ENCODE data around the gene XPNPEP3. TPM values are rescaled to one million over a fixed set of nuclear protein-coding genes. Genes with fewer than 3 reads are reported as not detected.

XPNPEP3 gene
- total RNA-seq, 1 donor from 2014 or later: 22.5 TPM

GRCh38 chr22:40951795-40952605 lies 95.1 kb downstream of the XPNPEP3 start:
- peaks cover 19% of the 10 kb centered on the region for H3K36me3 Mint-ChIP-seq (ENCODE audit: unreplicated experiment)
- no peaks in the 10 kb centered on the region for H3K9me3 Mint-ChIP-seq (ENCODE audit: unreplicated experiment)
- H3K4me3 Mint-ChIP-seq (ENCODE audit: unreplicated experiment): peak overlapping the region; percentile 100
- peak overlapping the region; percentile 99 for H3K27ac Mint-ChIP-seq (ENCODE audit: unreplicated experiment)
- DNase-seq (ENCODE audit: extremely low spot score, unreplicated experiment): no peak
- no peaks in the 10 kb centered on the region for H3K27me3 Mint-ChIP-seq (ENCODE audit: unreplicated experiment)
- no peak for TF ChIP-seq CTCF (IDR thresholded peaks at IDR 0.05)
- peaks cover 24% of the 10 kb centered on the region for H3K4me1 Mint-ChIP-seq (ENCODE audit: unreplicated experiment)

GRCh38 chr22:40953471-40953870 lies 96.5 kb downstream of the XPNPEP3 start:
- Mint-ChIP-seq H3K4me1 (ENCODE audit: unreplicated experiment) (peaks cover 24% of the 10 kb centered on the region), H3K9me3 (ENCODE audit: unreplicated experiment) (no peaks in the 10 kb centered on the region), H3K4me3 (ENCODE audit: unreplicated experiment) (no peak overlapping the region), H3K27ac (ENCODE audit: unreplicated experiment) (no peak overlapping the region), H3K27me3 (ENCODE audit: unreplicated experiment) (no peaks in the 10 kb centered on the region), H3K36me3 (ENCODE audit: unreplicated experiment) (peaks cover 20% of the 10 kb centered on the region)
- TF ChIP-seq CTCF (IDR thresholded peaks at IDR 0.05): no peak
- DNase-seq (ENCODE audit: extremely low spot score, unreplicated experiment): no peak

- no peak for DNase-seq (ENCODE audit: extremely low spot score, unreplicated experiment)
- Mint-ChIP-seq H3K36me3 (ENCODE audit: unreplicated experiment) (peaks cover 20% of the 10 kb centered on the region), H3K4me3 (ENCODE audit: unreplicated experiment) (no peak overlapping the region), H3K9me3 (ENCODE audit: unreplicated experiment) (no peaks in the 10 kb centered on the region), H3K27me3 (ENCODE audit: unreplicated experiment) (no peaks in the 10 kb centered on the region), H3K4me1 (ENCODE audit: unreplicated experiment) (peaks cover 24% of the 10 kb centered on the region), H3K27ac (ENCODE audit: unreplicated experiment) (no peak overlapping the region)
- TF ChIP-seq CTCF (IDR thresholded peaks at IDR 0.05): no peak
Measured at GRCh38 chr22:40954113-40954512, 97.2 kb downstream of the XPNPEP3 start.

GRCh38 chr22:40955571-40955970 lies 98.6 kb downstream of the XPNPEP3 start:
- Mint-ChIP-seq H3K4me1 (ENCODE audit: unreplicated experiment) (peaks cover 22% of the 10 kb centered on the region), H3K9me3 (ENCODE audit: unreplicated experiment) (no peaks in the 10 kb centered on the region), H3K36me3 (ENCODE audit: unreplicated experiment) (peaks cover 25% of the 10 kb centered on the region), H3K4me3 (ENCODE audit: unreplicated experiment) (no peak overlapping the region), H3K27me3 (ENCODE audit: unreplicated experiment) (no peaks in the 10 kb centered on the region), H3K27ac (ENCODE audit: unreplicated experiment) (no peak overlapping the region)
- no peak for DNase-seq (ENCODE audit: extremely low spot score, unreplicated experiment)
- TF ChIP-seq CTCF (IDR thresholded peaks at IDR 0.05): no peak

GRCh38 chr22:40957601-40958000 lies 100.7 kb downstream of the XPNPEP3 start:
- TF ChIP-seq CTCF (IDR thresholded peaks at IDR 0.05): no peak
- H3K36me3 Mint-ChIP-seq (ENCODE audit: unreplicated experiment): peaks cover 27% of the 10 kb centered on the region
- DNase-seq (ENCODE audit: extremely low spot score, unreplicated experiment): no peak
- H3K4me1 Mint-ChIP-seq (ENCODE audit: unreplicated experiment): peaks cover 15% of the 10 kb centered on the region
- H3K27ac Mint-ChIP-seq (ENCODE audit: unreplicated experiment): no peak overlapping the region
- no peaks in the 10 kb centered on the region for H3K9me3 Mint-ChIP-seq (ENCODE audit: unreplicated experiment)
- H3K4me3 Mint-ChIP-seq (ENCODE audit: unreplicated experiment): no peak overlapping the region
- H3K27me3 Mint-ChIP-seq (ENCODE audit: unreplicated experiment): no peaks in the 10 kb centered on the region
